H1 (cell line): ENCODE measurements around the gene POPDC3. TPM values are rescaled to one million over a fixed set of nuclear protein-coding genes. Genes with fewer than 3 reads are reported as not detected.

Experiments used
- CTCF ChIA-PET: fragments of 300-600 bp; sonication (Branson Sonifier 250); formaldehyde crosslinking; loops from one replicate; lab custom pipeline; 2021; ENCODE audit not compliant: partially characterized antibody; lab: Charles Lee
- POLR2A ChIA-PET: fragments of 300-600 bp; sonication (Branson Sonifier 250); formaldehyde crosslinking; loops from one replicate; lab custom pipeline; 2021; ENCODE audit warnings: inconsistent platforms; ENCODE audit not compliant: partially characterized antibody; lab: Charles Lee
- DNase-seq, 2 experiments: peaks; one replicate each; pipeline versions ENCODE4 v3.0.0 to v3.0.0-alpha.2; 2010 to 2022; ENCODE audit warnings: low spot score in 2 of 2, low read depth in 1 of 2, mixed read lengths in 1 of 2
- FAIRE-seq: peaks from 2 replicates; lab custom pipeline; 2011; peaks lifted over from hg19 to GRCh38; lab: Jason Lieb, UNC
- H2AFZ ChIP-seq: 2 replicates; pipeline ENCODE4 v1.8.1; 2012; ENCODE audit warnings: low read length, inconsistent platforms
- H2AK5ac ChIP-seq: 2 replicates; pipeline ENCODE4 v1.6.1; 2013; ENCODE audit warnings: low read depth, low read length
- H2BK120ac ChIP-seq: replicated peaks from 2 replicates; pipeline ENCODE3; 2013; ENCODE audit warnings: low read depth, low read length, inconsistent platforms
- H2BK12ac ChIP-seq: 2 replicates; pipeline ENCODE4 v1.6.1; 2013; ENCODE audit warnings: low read depth, low read length
- H2BK15ac ChIP-seq: 2 replicates; pipeline ENCODE4 v1.6.1; 2013; ENCODE audit warnings: low read length
- H2BK20ac ChIP-seq: 2 replicates; pipeline ENCODE4 v1.6.1; 2013; ENCODE audit warnings: low read length
- H2BK5ac ChIP-seq: 2 replicates; pipeline ENCODE4 v1.6.1; 2013; ENCODE audit warnings: low read depth, low read length
- H3K14ac ChIP-seq: 2 replicates; pipeline ENCODE4 v1.6.1; 2013; ENCODE audit warnings: inconsistent platforms; ENCODE audit not compliant: insufficient read length
- H3K18ac ChIP-seq: 2 replicates; pipeline ENCODE4 v1.6.1; 2013; ENCODE audit warnings: low read length; ENCODE audit errors: extremely low read depth
- H3K23ac ChIP-seq: 2 replicates; pipeline ENCODE4 v1.6.1; 2013; ENCODE audit warnings: inconsistent platforms; ENCODE audit not compliant: insufficient read length
- H3K23me2 ChIP-seq: 2 replicates; pipeline ENCODE4 v1.6.1; 2013; ENCODE audit warnings: low read depth, low read length
- H3K27ac ChIP-seq: 2 replicates; pipeline ENCODE4 v1.6.1; 2011; ENCODE audit warnings: low read depth, low read length, inconsistent platforms
- H3K27me3 ChIP-seq, 4 experiments: replicated peaks in 1 of 4; 1 replicate in 1 of 4; 2 replicates in 3 of 4; pipeline versions ENCODE4 v1.6.1 to v1.8.1; 2011 to 2013; ENCODE audit warnings: low read length in 3 of 4, mild to moderate bottlenecking in 3 of 4, inconsistent platforms in 2 of 4, mixed read lengths in 2 of 4, moderate library complexity in 1 of 4; ENCODE audit not compliant: control insufficient read depth in 3 of 4, insufficient read depth in 3 of 4; ENCODE audit errors: extremely low read depth in 1 of 4
- H3K36me3 ChIP-seq, 4 experiments: 2 replicates each; pipeline versions ENCODE4 v1.6.1 to v1.8.1; 2011 to 2013; ENCODE audit warnings: mild to moderate bottlenecking in 4 of 4, low read length in 3 of 4, moderate library complexity in 2 of 4, control low read depth in 1 of 4, inconsistent platforms in 1 of 4; ENCODE audit not compliant: insufficient read depth in 4 of 4, control insufficient read depth in 2 of 4
- H3K4ac ChIP-seq: replicated peaks from 2 replicates; pipeline ENCODE3; 2013; ENCODE audit warnings: low read length, low read depth, mixed read lengths, inconsistent platforms; ENCODE audit not compliant: insufficient read length
- H3K4me1 ChIP-seq, 4 experiments: replicated peaks in 1 of 4; 1 replicate in 1 of 4; 2 replicates in 3 of 4; pipeline versions ENCODE4 v1.6.1 to v1.8.1; 2011 to 2013; ENCODE audit warnings: low read length in 3 of 4, inconsistent platforms in 2 of 4, mixed read lengths in 1 of 4; ENCODE audit not compliant: insufficient read depth in 4 of 4, control insufficient read depth in 3 of 4
- H3K4me2 ChIP-seq, 2 experiments: 2 replicates each; pipeline versions ENCODE4 v1.6.1 to v1.8.1; 2011 to 2013; ENCODE audit warnings: low read depth in 2 of 2, low read length in 2 of 2, control low read depth in 1 of 2, inconsistent platforms in 1 of 2, mild to moderate bottlenecking in 1 of 2; ENCODE audit not compliant: insufficient read depth in 1 of 2
- H3K4me3 ChIP-seq, 4 experiments: fragments of 200-600, 300-600 bp in 1 of 4; sonication (generic), shearing (Covaris generic), sonication (Bioruptor Twin) in 1 of 4; 2 replicates each; pipeline versions ENCODE4 v1.5.1 to v1.8.1; 2011 to 2016; ENCODE audit warnings: low read length in 4 of 4, low read depth in 3 of 4, control low read depth in 2 of 4, inconsistent platforms in 2 of 4, mild to moderate bottlenecking in 2 of 4, mixed read lengths in 1 of 4, moderate library complexity in 1 of 4; ENCODE audit not compliant: insufficient read depth in 2 of 4; ENCODE audit errors: extremely low read depth in 1 of 4
- H3K56ac ChIP-seq: replicated peaks from 2 replicates; pipeline ENCODE3; 2013; ENCODE audit warnings: low read depth, mild to moderate bottlenecking, mixed read lengths, low read length, inconsistent platforms; ENCODE audit not compliant: insufficient read length
- H3K79me1 ChIP-seq: 2 replicates; pipeline ENCODE4 v1.6.1; 2013; ENCODE audit warnings: low read depth, low read length, control low read depth
- H3K79me2 ChIP-seq, 2 experiments: 2 replicates each; pipeline versions ENCODE4 v1.6.1 to v1.8.1; 2012 to 2013; ENCODE audit warnings: low read length in 2 of 2, mild to moderate bottlenecking in 2 of 2, inconsistent platforms in 1 of 2; ENCODE audit not compliant: insufficient read depth in 2 of 2, control insufficient read depth in 1 of 2
- H3K9ac ChIP-seq, 4 experiments: replicated peaks in 1 of 4; 1 replicate in 1 of 4; 2 replicates in 3 of 4; pipeline versions ENCODE4 v1.6.1 to v1.8.1; 2011 to 2013; ENCODE audit warnings: low read depth in 3 of 4, low read length in 3 of 4, control low read depth in 2 of 4, mild to moderate bottlenecking in 2 of 4, moderate library complexity in 2 of 4, inconsistent platforms in 1 of 4; ENCODE audit errors: extremely low read depth in 1 of 4
- H3K9me3 ChIP-seq, 2 experiments: 2 replicates each; pipeline versions ENCODE4 v1.6.1 to v1.8.1; 2012 to 2013; ENCODE audit warnings: mild to moderate bottlenecking in 2 of 2, moderate library complexity in 2 of 2, control low read depth in 1 of 2, inconsistent platforms in 1 of 2, low read depth in 1 of 2, low read length in 1 of 2, mixed read lengths in 1 of 2; ENCODE audit not compliant: insufficient read depth in 2 of 2
- H4K20me1 ChIP-seq, 2 experiments: replicated peaks in 1 of 2; 2 replicates each; pipeline versions ENCODE3 to v1.8.1; 2011 to 2013; ENCODE audit warnings: inconsistent platforms in 2 of 2, low read length in 2 of 2, mild to moderate bottlenecking in 1 of 2; ENCODE audit not compliant: insufficient read depth in 2 of 2, control insufficient read depth in 1 of 2
- H4K5ac ChIP-seq: 2 replicates; pipeline ENCODE4 v1.6.1; 2013; ENCODE audit warnings: low read length, low read depth, mixed read lengths, inconsistent platforms; ENCODE audit not compliant: insufficient read length
- H4K8ac ChIP-seq: 2 replicates; pipeline ENCODE4 v1.8.0; 2013; ENCODE audit warnings: mild to moderate bottlenecking, moderate library complexity, low read length, inconsistent platforms; ENCODE audit not compliant: insufficient read depth; ENCODE audit errors: extremely low read depth
- H4K91ac ChIP-seq: replicated peaks from 2 replicates; pipeline ENCODE3; 2013; ENCODE audit warnings: low read length, mixed read lengths, inconsistent platforms; ENCODE audit not compliant: insufficient read length
- BACH1 ChIP-seq: IDR thresholded peaks from 2 replicates; pipeline ENCODE4 v1.6.1; 2012; ENCODE audit warnings: low read length, improper control_type of control experiment
- CBX5 ChIP-seq: fragments of 300-800, 300-1000 bp; sonication (generic); IDR thresholded peaks from 2 replicates; pipeline ENCODE4 v1.7.1; 2016; ENCODE audit warnings: antibody characterized with exemption, low read length, low read depth
- CBX8 ChIP-seq: fragments of 300-800, 300-1000 bp; sonication (generic); IDR thresholded peaks from 2 replicates; pipeline ENCODE4 v1.7.1; 2016; ENCODE audit warnings: low read depth, low read length, borderline replicate concordance
- CEBPB ChIP-seq: IDR thresholded peaks from 2 replicates; pipeline ENCODE4 v1.6.1; 2012; ENCODE audit warnings: low read depth, low read length
- CHD1 ChIP-seq: IDR thresholded peaks from 2 replicates; pipeline ENCODE4 v1.6.1; 2012; ENCODE audit warnings: low read depth, low read length, improper control_type of control experiment
- EGR1 ChIP-seq: IDR thresholded peaks from 2 replicates; pipeline ENCODE4 v1.6.1; 2011; ENCODE audit warnings: low read depth, low read length, borderline replicate concordance
- NANOG ChIP-seq: IDR thresholded peaks from 2 replicates; pipeline ENCODE4 v1.6.1; 2011; ENCODE audit warnings: low read length, low read depth, mild to moderate bottlenecking, inconsistent platforms; ENCODE audit not compliant: insufficient read depth, poor library complexity, severe bottlenecking
- NRF1 ChIP-seq: IDR thresholded peaks from 2 replicates; pipeline ENCODE4 v1.6.1; 2011; ENCODE audit warnings: mild to moderate bottlenecking, low read depth, low read length, improper control_type of control experiment
- RAD21 ChIP-seq, 2 experiments: IDR thresholded peaks in 1 of 2; conservative IDR thresholded peaks in 1 of 2; 2 replicates each; pipeline ENCODE4 v1.6.1; 2011; ENCODE audit warnings: low read depth in 2 of 2, low read length in 2 of 2, improper control_type of control experiment in 1 of 2, inconsistent platforms in 1 of 2, mild to moderate bottlenecking in 1 of 2, moderate library complexity in 1 of 2
- RNF2 ChIP-seq: fragments of 200-900, 300-1000 bp; sonication (generic); IDR thresholded peaks from 2 replicates; pipeline ENCODE4 v1.7.1; 2016; ENCODE audit warnings: borderline replicate concordance, low read depth, mild to moderate bottlenecking, antibody characterized with exemption, low read length; ENCODE audit not compliant: poor library complexity, severe bottlenecking; ENCODE audit errors: missing control alignments
- SIN3A ChIP-seq, 2 experiments: IDR thresholded peaks in 1 of 2; conservative IDR thresholded peaks in 1 of 2; 2 replicates each; pipeline ENCODE4 v1.6.1; 2011 to 2012; ENCODE audit warnings: low read length in 2 of 2, improper control_type of control experiment in 1 of 2, low read depth in 1 of 2, mild to moderate bottlenecking in 1 of 2
- SP1 ChIP-seq: IDR thresholded peaks from 2 replicates; pipeline ENCODE4 v1.6.1; 2011; ENCODE audit warnings: low read depth, low read length
- SRF ChIP-seq: IDR thresholded peaks from 2 replicates; pipeline ENCODE4 v1.6.1; 2011; ENCODE audit warnings: mild to moderate bottlenecking, low read depth, low read length, moderate library complexity
- YY1 ChIP-seq: IDR thresholded peaks from 2 replicates; pipeline ENCODE4 v1.6.1; 2011; ENCODE audit warnings: low read depth, mild to moderate bottlenecking, low read length
- WGBS, 2 experiments: shearing (Covaris generic) in 1 of 2; methylation state at CpG; one replicate each; pipeline versions ENCODE4 v1.1.6 to v1.1.7; 2013 to 2015; ENCODE audit warnings: low lambda C conversion rate in 2 of 2, mixed read lengths in 2 of 2, inconsistent platforms in 1 of 2, low coverage in 1 of 2, missing lambda C conversion rate in 1 of 2; ENCODE audit not compliant: insufficient replicate concordance in 2 of 2, insufficient coverage in 1 of 2, insufficient read length in 1 of 2; ENCODE audit errors: extremely low coverage in 1 of 2, missing lambda C conversion rate in 1 of 2; 5-methylcytosine and 5-hydroxymethylcytosine counted together
- polyA plus RNA-seq, 7 experiments: library from polyadenylated mRNA; depleted of rRNA in 3 of 7; stranded (reverse) in 5 of 7; unstranded in 2 of 7; fragments of >200 nt in 5 of 7; fragments of 200-250 nt in 2 of 7; gene quantifications; 1 replicate in 5 of 7; 2 replicates in 1 of 7; 4 replicates in 1 of 7; pipeline versions ENCODE4 v1.2.1 to v1.2.3, GENCODE V29; 2011 to 2013; ENCODE audit warnings: missing spikeins in 2 of 7, mixed read lengths in 2 of 7
- total RNA-seq: library from RNA; stranded (reverse); fragmentation: NEBNext Ultra II Directional; extraction: Animal tissue kit (Norgen Biotek cat#: 25700); gene quantifications from 2 replicates; pipeline ENCODE4 v1.2.1, GENCODE V29; 2021

Gene POPDC3
- total and polyA plus RNA-seq, 2 of the 8 experiments (the other 6 are each of a cell fraction or from before 2014, with no cell fraction given), result 3.7 to 6.5 TPM

GRCh38 chr6:105178636-105179035 is 1.2 kb downstream of the POPDC3 start:
- H3K27ac ChIP-seq, result no peak overlapping the region
- TF ChIP-seq SP1 (no peak), CEBPB (no peak), NRF1 (no peak), RAD21 (IDR thresholded peaks at IDR 0.05 in 1 of 2, conservative IDR thresholded peaks at IDR 0.05 in 1 of 2; ENCODE audit: low read depth in 2 of 2, low read length in 2 of 2) (no peak), RNF2 (no peak), CHD1 (no peak), EGR1 (no peak), YY1 (no peak), SRF (no peak), CBX8 (no peak), SIN3A (conservative IDR thresholded peaks at IDR 0.05 in 1 of 2, IDR thresholded peaks at IDR 0.05 in 1 of 2; ENCODE audit: low read depth in 1 of 2, low read length in 2 of 2) (no peak), CBX5 (no peak), BACH1 (no peak), NANOG (no peak)

More at GRCh38 chr6:105178636-105179035, 1.2 kb downstream of the POPDC3 start:
- Histone ChIP-seq H3K4me3 (peak overlapping the region; percentile 53 to 88 (median 59); a peak in 5 of 8 replicates), H3K4me1 (peaks cover 0 to 17% (median 6%) of the 10 kb centered on the region in 4 experiments; a peak in 5 of 7 replicates), H3K56ac (no peak overlapping the region), H3K79me2 (no peaks in the 10 kb centered on the region), H4K5ac (no peak overlapping the region), H2BK20ac (no peak overlapping the region), H2BK5ac (no peak overlapping the region), H3K27me3 (peaks cover 0 to 3% (median 0%) of the 10 kb centered on the region in 4 experiments; a peak in 3 of 7 replicates), H4K8ac (no peak overlapping the region), H3K18ac (no peak overlapping the region), H2BK15ac (no peak overlapping the region), H3K4ac (no peak overlapping the region), H2AK5ac (no peak overlapping the region), H3K9me3 (no peaks in the 10 kb centered on the region), H3K79me1 (no peaks in the 10 kb centered on the region), H3K23ac (no peak overlapping the region), H4K91ac (no peak overlapping the region), H2BK12ac (no peak overlapping the region), H2AFZ (no peak overlapping the region), H2BK120ac (no peak overlapping the region), H3K14ac (no peak overlapping the region), H3K36me3 (no peaks in the 10 kb centered on the region), H4K20me1 (no peaks in the 10 kb centered on the region), H3K9ac (no peak overlapping the region), H3K23me2 (no peaks in the 10 kb centered on the region; the same call in 1 of the 2 replicates), H3K4me2 (peak overlapping the region; percentile 60 to 87)
- DNase-seq (no peak), FAIRE-seq (no peak)
- 55% methylated on average over 5 of the region's 5 CpGs; no CpG with 5 or more reads in 1 of the 2 experiments for WGBS, 2 experiments
- CTCF ChIA-PET, result interaction anchor here (0.6 to 1.3 kb wide), 2 partner anchors 11 to 885 kb away, joined by 3 read pairs; no protein-coding TSS in a partner anchor
- POLR2A ChIA-PET, result interaction anchor here (1.2 kb wide), 1 partner anchor 42 kb away, joined by 4 read pairs; a partner anchor contains a TSS
